Activated T-cell treated with anti-CD3 and anti-CD28 coated beads for 4 hours (primary cell): Measurements from ENCODE around the gene THTPA.

Experiments
- DNase-seq: peaks from one replicate; pipeline ENCODE4 v3.0.0-alpha.2; 2020

The THTPA gene

GRCh38 chr14:23556700-23557440 lies 799 bp downstream of the THTPA start:
- DNase-seq = no peak

GRCh38 chr14:23557521-23557920 lies 1.4 kb downstream of the THTPA start:
- DNase-seq = no peak

- DNase-seq = no peak
Observed at GRCh38 chr14:23557946-23558345, 1.9 kb downstream of the THTPA start.

- no peak for DNase-seq
Observed at GRCh38 chr14:23558346-23559009, 2.4 kb downstream of the THTPA start.

- DNase-seq = peak; percentile 52
Observed at GRCh38 chr14:23559010-23559925, 3.2 kb downstream of the THTPA start.

GRCh38 chr14:23559926-23560520 lies 4.0 kb downstream of the THTPA start:
- DNase-seq = no peak

- DNase-seq = no peak
Observed at GRCh38 chr14:23561259-23561658, 5.2 kb downstream of the THTPA start.

- DNase-seq = no peak
Observed at GRCh38 chr14:23561873-23562821, 6.1 kb downstream of the THTPA start.

- DNase-seq = peak; percentile 50
Observed at GRCh38 chr14:23562822-23563472, 6.9 kb downstream of the THTPA start.

GRCh38 chr14:23563473-23564180 lies 7.6 kb downstream of the THTPA start:
- DNase-seq = no peak

- DNase-seq = no peak
Observed at GRCh38 chr14:23564181-23564812, 8.2 kb downstream of the THTPA start.

GRCh38 chr14:23564876-23565275 lies 8.8 kb downstream of the THTPA start:
- no peak for DNase-seq

- DNase-seq = no peak
Observed at GRCh38 chr14:23565626-23566025, 9.6 kb downstream of the THTPA start.

- no peak for DNase-seq
Observed at GRCh38 chr14:23566112-23566777, 10.2 kb downstream of the THTPA start.

- DNase-seq = no peak
Observed at GRCh38 chr14:23566778-23567185, 10.7 kb downstream of the THTPA start.

GRCh38 chr14:23567186-23568020 lies 11.3 kb downstream of the THTPA start, which contains the start of gene AP1G2:
AP1G2 (minus strand) TSS chr14:23567791; CDS start chr14:23567314, 477 bp downstream.
- peak; percentile 76 for DNase-seq

- DNase-seq = no peak
Observed at GRCh38 chr14:23568021-23568599, 12.0 kb downstream of the THTPA start.
